NCI-H446 (cell line): ENCODE measurements around the gene VDAC1.

ENCODE experiments used
- DNase-seq, 2 experiments: peaks; one replicate each; lab custom pipeline; 2025; lab: John Stamatoyannopoulos, UW

The VDAC1 gene

DNA sequence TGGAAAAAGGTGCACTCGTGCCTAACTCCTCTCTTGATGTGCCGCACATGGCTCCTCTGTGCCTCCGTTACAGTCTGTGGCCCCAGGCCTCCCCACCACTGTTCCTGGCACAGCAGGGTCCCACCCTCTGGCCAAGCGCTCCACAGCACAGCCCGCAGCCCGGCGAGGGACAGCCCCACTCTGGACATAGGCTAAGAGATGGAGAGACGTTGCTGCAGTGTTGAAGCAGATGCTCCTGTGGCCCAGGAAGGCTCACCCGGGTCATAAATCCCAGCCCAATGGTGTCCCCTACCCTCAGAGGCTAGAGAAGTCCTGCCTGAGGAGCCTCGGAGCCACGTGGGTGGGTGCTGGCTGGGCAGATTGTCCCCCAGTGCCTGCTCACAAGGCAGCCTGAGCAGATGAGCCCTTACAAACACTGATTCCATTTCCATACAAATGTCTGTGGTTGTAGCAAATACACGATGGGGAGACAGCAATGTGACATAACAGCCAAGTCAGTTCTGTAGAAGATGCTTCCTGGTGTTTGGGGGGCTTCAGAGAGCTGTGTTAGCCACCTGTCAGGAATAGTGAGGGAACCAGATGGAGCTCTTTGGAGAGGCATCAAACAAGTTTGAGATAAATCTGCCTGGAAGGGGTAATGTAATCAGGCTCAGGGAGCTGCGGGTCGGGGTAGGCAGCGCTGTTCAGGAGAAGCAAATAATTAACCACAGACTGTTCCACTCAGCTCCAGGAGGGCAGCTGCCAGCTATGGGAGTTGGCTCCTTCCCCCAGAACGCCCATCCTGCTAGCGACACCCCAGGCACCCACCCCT, 78.1 kb downstream of the VDAC1 start:
- DNase-seq: peak in 1 of 2 experiments; percentile 60

DNA sequence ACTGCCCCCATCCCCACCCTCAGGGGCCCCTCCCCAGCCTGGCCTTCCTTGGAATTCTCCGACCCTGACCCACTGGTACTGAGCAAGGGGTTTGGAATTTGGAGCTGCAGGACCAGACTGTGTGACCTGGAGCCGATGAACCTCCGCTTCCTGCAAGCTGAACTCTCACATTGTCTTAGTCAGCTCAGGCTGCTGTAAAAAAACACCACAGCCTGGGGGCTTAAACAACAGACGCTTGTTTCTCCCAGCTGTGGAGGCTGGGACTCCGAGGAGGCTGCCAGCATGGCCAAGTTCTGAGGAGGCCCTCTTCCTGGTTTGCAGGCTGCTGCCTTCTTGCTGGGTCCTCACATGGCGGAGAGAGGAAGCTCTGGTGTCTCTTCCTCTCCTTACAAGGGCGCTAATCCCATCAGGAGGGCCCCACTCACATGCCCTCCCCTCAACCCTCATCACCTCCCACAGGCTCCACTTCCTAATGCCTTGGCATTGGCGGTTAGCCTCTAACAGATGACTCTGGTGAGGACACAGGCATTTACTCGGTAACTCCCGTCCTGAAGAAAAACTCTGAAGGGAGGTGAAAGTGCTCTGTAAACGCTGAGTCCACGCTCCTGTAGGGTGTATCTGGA, 78.8 kb downstream of the VDAC1 start:
- no peak for DNase-seq

DNA sequence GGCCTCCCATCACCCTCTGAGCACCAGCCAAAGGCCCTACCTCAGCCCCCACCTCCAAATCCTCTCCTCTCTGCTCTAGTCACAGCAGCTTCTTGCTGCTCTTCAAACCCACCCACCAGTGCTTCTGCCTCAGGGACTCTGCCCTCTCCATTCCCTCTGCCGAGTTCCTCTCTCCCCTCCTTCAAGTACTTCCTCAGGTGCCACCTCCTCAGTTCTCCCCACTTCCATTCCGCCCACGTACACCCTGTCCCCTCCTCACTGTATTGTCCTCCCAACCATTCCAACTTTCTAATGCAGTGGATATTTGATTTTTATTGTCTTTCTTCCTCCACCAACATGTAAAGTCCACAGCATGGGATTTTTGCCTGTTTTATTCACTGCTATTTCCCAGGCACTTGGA, 79.5 kb downstream of the VDAC1 start:
- no peak for DNase-seq

DNA sequence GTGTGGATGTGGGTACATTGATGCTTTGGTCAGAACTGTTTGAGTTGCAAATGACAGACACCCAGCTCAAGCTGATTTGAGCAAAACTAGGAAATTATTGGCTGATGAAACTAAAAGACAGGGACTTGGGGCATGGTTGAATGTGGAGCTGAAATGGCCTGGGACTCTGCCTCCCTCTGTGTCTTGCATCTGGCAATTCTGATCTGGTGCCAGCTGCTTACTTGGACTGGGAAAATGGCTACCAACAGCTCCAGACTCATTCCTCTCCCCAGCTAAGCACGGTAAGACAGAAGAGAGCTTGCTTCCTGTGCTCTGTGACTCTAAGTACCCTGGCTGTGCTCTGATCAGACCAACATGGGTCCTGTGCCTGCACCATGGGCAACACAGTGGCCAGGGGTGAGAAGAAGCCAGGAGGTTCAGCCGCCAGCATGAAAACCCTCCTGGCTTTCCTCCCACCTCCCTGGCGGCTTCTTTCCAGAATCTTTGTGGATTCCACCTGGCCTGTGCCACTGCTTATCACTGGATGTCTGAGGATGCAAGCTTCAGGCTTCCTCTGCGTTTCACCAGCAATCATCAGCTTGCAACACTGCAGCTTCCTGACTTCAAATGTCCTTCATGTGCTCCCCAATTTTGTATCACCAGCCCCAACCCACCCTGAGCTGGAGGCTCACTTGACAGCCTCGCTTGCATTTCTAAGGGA, 80.4 kb downstream of the VDAC1 start:
- peak; percentile 80 to 84 for DNase-seq

DNA sequence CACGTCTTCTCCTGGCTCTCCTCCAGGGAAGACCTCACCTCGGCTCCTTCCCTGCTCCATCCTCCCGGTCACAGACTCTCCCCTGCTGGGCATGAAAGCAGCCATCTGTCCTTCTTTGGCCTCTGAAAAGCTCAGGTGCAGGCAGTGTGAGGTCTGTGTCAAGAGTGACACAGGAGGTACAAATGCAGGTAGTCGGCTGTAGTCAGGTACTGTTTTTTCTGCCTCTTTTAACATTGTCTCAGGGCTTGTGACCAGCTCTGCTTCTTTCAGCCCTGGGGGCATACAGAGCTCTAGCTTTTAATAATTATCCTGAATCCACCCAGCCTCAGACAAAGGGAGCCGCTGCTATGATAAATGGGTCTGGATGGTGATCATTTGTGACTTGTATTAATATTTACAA, 82.8 kb downstream of the VDAC1 start:
- DNase-seq: peak in 1 of 2 experiments; percentile 6
